Measurements from ENCODE around the gene COL18A1. TPM values are rescaled to one million over a fixed set of nuclear protein-coding genes. Genes with fewer than 3 reads are reported as not detected.

COL18A1 gene
- total RNA-seq, 1 donor from 2014 or later, result 150 TPM

DNA sequence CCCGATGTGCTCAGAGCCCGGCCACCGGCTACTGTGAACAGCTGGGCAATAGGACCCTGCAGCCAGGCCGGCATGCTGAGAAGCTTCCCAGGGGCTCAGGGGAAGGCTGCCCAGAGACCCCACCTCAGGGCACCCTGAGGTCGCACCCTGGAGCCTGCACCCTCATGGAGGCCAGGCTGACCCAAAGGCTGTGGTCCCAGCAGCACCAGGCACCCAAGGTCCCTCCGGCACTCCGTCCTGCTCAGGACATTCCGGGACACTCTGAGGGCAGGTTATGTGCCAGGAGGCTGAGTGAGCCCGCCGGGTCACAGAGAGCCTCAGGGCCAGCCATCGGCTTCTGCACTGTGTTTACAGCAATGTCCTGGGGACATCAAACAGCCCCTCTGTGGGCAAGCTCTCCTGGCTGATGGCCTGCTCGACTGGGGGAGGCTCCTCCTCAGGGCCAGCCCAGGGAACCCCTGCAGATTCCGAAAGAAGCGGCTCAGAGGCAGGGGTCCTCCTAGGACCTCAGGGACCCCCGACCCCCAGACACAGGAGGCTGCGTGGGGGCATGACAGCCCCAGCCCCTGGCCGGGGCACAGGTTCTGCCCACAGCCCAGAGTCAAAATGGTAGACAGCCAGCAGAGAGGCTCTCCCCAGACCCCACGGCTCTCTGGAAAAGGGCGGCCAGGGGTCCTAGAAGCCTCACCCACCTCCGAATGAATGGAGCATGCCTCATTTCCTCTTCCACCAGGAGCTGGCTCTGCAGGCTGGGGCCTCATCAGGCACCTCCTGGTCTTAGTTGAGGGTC is 129.1 kb downstream of the COL18A1 start:
- Mint-ChIP-seq H3K27me3 (no peaks in the 10 kb centered on the region), H3K27ac (no peak overlapping the region), H3K4me1 (ENCODE audit: unreplicated experiment) (peaks cover 5% of the 10 kb centered on the region), H3K9me3 (no peaks in the 10 kb centered on the region), H3K36me3 (no peaks in the 10 kb centered on the region), H3K4me3 (no peak overlapping the region)
- TF ChIP-seq CTCF (conservative IDR thresholded peaks at IDR 0.05), result no peak
- DNase-seq (ENCODE audit: extremely low spot score, unreplicated experiment), result peak; percentile 68

DNA sequence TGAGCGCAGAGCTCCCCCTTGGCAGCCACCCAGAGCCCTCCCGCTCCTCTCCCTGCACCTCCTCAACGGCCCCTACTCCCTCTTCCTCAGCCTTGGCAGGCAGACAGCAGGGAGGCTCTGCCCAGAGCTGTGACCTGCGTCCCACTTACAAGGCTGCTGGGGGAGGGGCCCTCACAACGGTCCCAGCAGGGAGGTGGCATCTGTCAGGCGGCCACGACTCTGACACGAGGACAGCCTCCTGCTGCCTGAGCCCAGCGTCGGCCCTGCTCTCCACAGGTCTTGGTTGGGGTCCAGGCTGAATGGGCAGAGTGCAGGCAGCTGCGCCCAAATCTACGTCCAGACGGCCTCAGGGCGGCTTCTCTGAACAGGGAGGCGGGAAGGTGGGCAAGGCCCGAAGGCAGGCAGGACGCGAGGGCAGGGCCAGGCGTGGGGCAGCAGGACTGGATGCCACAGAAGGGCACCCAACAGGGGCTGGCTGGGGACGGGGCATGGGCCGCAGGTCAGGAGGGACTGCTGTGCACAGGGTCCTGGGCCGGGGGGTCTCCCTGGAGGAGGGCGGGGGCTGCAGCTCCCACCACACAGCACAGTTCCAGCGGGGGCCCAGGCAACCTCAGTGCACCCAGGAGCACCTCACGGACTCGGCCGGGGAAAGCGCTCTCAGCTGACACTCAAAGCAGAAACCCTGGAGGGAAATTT is 129.8 kb downstream of the COL18A1 start:
- peak overlapping the region; percentile 61 for H3K27ac Mint-ChIP-seq

DNA sequence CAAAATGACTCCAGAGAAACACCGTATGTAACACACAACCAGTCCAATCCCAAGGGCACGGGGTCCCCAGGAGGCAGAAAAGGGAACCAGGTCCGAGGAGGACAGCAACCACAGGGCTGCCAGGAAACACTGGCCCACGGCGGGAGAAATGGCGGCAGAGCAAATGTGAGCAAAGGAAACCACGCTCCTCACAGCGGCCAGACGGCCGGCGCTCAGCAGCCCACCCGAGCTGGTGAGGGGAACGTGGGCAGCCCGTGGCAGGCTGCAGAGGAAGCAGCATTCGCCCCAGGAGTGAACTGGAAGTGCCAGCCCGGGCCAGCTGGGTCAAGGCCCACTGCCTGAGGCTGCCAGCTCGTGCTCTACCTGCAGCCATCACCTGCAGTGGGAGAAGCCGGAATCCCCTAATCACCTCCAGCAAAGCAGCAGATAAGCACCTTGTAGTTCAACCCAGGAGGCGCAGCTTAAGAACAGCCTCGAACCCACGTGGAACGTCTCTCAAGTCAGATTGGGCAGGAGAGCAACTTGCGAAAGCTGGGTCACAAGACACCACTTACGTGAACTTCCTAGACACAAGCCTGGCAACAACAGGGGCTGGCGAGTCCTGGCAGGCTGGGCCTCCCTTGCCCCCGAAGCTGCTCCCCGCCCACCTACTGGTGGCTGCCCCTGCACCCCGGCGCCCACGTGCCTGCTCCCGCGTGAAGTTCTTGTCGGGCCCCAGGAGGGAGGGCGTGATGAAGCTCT is 130.5 kb downstream of the COL18A1 start:
- no peaks in the 10 kb centered on the region for H3K36me3 Mint-ChIP-seq
- H3K9me3 Mint-ChIP-seq, result no peaks in the 10 kb centered on the region
- H3K4me1 Mint-ChIP-seq (ENCODE audit: unreplicated experiment), result peaks cover 5% of the 10 kb centered on the region
- H3K27me3 Mint-ChIP-seq, result no peaks in the 10 kb centered on the region
- DNase-seq (ENCODE audit: extremely low spot score, unreplicated experiment), result peak; percentile 66
- no peak for TF ChIP-seq CTCF (conservative IDR thresholded peaks at IDR 0.05)
- H3K4me3 Mint-ChIP-seq, result no peak overlapping the region
- no peak overlapping the region for H3K27ac Mint-ChIP-seq

More for the DNA sequence above, 129.8 kb downstream of the COL18A1 start:
- Mint-ChIP-seq H3K4me1 (ENCODE audit: unreplicated experiment) (peaks cover 5% of the 10 kb centered on the region), H3K4me3 (no peak overlapping the region), H3K9me3 (no peaks in the 10 kb centered on the region), H3K27me3 (no peaks in the 10 kb centered on the region), H3K36me3 (no peaks in the 10 kb centered on the region)
- DNase-seq (ENCODE audit: extremely low spot score, unreplicated experiment), result peak; percentile 68
- TF ChIP-seq CTCF (conservative IDR thresholded peaks at IDR 0.05), result no peak

DNA sequence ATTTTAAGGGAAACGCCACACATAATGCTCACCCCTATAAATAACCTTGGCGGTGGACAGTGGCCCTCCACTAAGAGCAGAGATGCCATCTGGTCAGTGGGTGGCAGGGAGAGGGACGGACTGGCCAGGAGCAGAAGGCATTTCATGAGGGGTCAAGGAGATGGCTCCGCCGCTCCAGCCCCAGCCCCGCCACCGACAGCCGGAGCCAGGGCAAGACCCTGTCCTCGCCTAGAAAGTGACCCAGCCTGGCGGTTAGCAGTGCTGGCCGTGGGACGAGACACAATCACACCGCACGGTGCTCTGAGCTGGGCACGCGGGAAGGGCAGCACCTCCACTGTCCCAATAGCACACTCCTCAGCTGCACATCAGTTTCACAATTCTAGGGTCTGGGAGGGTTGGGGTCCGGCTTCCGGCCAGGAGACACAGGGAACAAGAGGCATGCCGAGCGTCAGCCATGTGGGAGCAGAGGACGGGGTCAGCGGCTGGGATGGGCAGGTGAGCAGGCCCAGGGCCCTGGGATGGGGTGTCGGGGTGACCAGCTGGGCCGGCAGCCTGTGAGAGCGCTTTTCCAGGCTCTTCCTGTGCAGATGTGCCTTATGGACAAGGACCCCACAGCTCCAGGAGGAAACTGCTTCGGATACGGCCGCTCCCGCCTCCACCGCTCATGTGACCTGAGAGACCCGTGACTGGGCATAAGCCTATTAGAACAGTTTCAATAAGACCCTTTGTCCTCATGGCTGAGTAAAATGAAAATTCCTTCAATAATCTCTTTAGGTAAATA is 131.5 kb downstream of the COL18A1 start:
- peaks cover 9% of the 10 kb centered on the region for H3K4me1 Mint-ChIP-seq (ENCODE audit: unreplicated experiment)
- H3K27ac Mint-ChIP-seq, result peak overlapping the region; percentile 43
- no peak overlapping the region for H3K4me3 Mint-ChIP-seq
- H3K9me3 Mint-ChIP-seq, result no peaks in the 10 kb centered on the region
- DNase-seq (ENCODE audit: extremely low spot score, unreplicated experiment), result peak; percentile 65
- no peaks in the 10 kb centered on the region for H3K27me3 Mint-ChIP-seq
- H3K36me3 Mint-ChIP-seq, result no peaks in the 10 kb centered on the region
- TF ChIP-seq CTCF (conservative IDR thresholded peaks at IDR 0.05), result no peak

- H3K27ac Mint-ChIP-seq, result no peak overlapping the region
Measured at GRCh38 chr21:45537111-45537745, 132.3 kb downstream of the COL18A1 start.

More at GRCh38 chr21:45537111-45537745, 132.3 kb downstream of the COL18A1 start:
- TF ChIP-seq CTCF (conservative IDR thresholded peaks at IDR 0.05), result no peak
- Mint-ChIP-seq H3K27me3 (no peaks in the 10 kb centered on the region), H3K4me3 (no peak overlapping the region), H3K36me3 (no peaks in the 10 kb centered on the region), H3K9me3 (no peaks in the 10 kb centered on the region), H3K4me1 (ENCODE audit: unreplicated experiment) (peaks cover 9% of the 10 kb centered on the region)
- peak; percentile 64 for DNase-seq (ENCODE audit: extremely low spot score, unreplicated experiment)
